HCT116 (cell line): Measurements from ENCODE around the gene RNF31.

Source experiments
- CEBPB ChIP-seq: IDR thresholded peaks from 2 replicates; pipeline ENCODE4 v1.6.1; 2012; ENCODE audit warnings: low read depth
- EZH2 ChIP-seq: fragments of 200-600 bp; sonication (generic); IDR thresholded peaks from 2 replicates; pipeline ENCODE4 v1.6.1; 2017; ENCODE audit warnings: antibody characterized with exemption, mixed run types
- POLR2A ChIP-seq: IDR thresholded peaks from 2 replicates; pipeline ENCODE4 v1.7.0; 2011; ENCODE audit warnings: borderline replicate concordance; ENCODE audit not compliant: insufficient read depth, insufficient read length; ENCODE audit errors: extremely low read depth
- TF ChIP-seq, protein P1 (sequence below), 3 experiments: fragments of 200-600 bp in 1 of 3; sonication (generic) in 1 of 3; IDR thresholded peaks in 2 of 3; conservative IDR thresholded peaks in 1 of 3; 2 replicates each; pipeline ENCODE4 v1.5.1; 2012 to 2017; ENCODE audit warnings: low read depth in 2 of 3, low read length in 2 of 3, antibody characterized with exemption in 1 of 3, borderline replicate concordance in 1 of 3, control low read depth in 1 of 3, mild to moderate bottlenecking in 1 of 3, mixed read lengths in 1 of 3, mixed run types in 1 of 3, moderate library complexity in 1 of 3; ENCODE audit not compliant: insufficient read depth in 1 of 3

DNA sequence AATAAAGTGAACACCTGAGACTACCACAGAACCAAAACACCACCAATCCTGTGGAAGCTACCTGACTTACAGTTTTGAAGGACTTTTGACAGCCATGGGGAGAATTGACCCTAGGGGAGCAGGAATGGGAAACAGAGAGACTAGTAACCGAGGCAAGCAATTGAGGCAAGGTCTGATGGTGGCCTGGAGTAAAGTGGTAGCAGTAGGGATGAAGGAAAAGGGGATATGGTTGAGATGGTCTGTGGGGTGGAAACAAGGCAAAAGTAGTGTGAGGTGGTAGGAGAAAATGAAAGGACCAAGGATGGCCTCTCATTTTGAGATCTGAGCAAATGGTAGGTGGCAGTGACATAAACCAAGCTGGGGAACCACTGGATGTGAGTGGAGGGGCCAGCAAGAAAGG is 9.5 kb downstream of the RNF31 start:
- no peak for TF ChIP-seq CEBPB
- TF ChIP-seq, protein P1, sequence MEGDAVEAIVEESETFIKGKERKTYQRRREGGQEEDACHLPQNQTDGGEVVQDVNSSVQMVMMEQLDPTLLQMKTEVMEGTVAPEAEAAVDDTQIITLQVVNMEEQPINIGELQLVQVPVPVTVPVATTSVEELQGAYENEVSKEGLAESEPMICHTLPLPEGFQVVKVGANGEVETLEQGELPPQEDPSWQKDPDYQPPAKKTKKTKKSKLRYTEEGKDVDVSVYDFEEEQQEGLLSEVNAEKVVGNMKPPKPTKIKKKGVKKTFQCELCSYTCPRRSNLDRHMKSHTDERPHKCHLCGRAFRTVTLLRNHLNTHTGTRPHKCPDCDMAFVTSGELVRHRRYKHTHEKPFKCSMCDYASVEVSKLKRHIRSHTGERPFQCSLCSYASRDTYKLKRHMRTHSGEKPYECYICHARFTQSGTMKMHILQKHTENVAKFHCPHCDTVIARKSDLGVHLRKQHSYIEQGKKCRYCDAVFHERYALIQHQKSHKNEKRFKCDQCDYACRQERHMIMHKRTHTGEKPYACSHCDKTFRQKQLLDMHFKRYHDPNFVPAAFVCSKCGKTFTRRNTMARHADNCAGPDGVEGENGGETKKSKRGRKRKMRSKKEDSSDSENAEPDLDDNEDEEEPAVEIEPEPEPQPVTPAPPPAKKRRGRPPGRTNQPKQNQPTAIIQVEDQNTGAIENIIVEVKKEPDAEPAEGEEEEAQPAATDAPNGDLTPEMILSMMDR (IDR thresholded peaks at IDR 0.05 in 2 of 3, conservative IDR thresholded peaks at IDR 0.05 in 1 of 3; ENCODE audit: borderline replicate concordance in 1 of 3, insufficient read depth in 1 of 3, low read depth in 2 of 3, low read length in 2 of 3), result no peak
- no peak for TF ChIP-seq EZH2
- TF ChIP-seq POLR2A, result no peak
